ENCODE results near the gene CDT1. TPM values are rescaled to one million over a fixed set of nuclear protein-coding genes. Genes with fewer than 3 reads are reported as not detected.

The CDT1 gene
- total RNA-seq, 1 experiment from 2014 or later: 39.9 TPM

DNA sequence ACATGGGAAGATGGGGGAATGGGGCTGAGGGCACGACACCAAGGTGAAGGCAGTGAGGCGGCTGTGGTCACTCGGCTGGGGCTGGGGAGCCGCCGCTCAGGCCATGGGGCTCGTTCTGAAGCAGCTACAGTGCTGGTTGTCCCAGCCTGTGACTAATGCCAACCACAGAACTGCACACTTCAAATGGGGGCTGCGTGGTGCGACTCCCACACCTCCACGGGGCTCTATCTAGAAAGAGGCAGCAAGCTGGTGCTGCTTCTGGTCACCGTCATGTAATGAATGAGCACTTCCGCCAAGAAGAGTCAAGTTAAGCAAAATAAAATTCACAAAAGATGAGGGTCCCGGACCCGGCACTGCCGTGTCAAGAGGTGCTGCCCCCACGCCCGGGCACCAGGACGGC is 33.2 kb downstream of the CDT1 start:
- ChIA-PET CTCF (no interaction called here), POLR2A (no interaction called here)
- BruUV-seq (replicated peaks): no TSS peak
- no peak for DNase-seq (ENCODE audit: low read depth, low spot score)
- H3K36me3 ChIP-seq (ENCODE audit: control insufficient read depth, insufficient read depth, low read length): peaks cover 2% of the 10 kb centered on the region; the same call in 1 of the 2 replicates
- TF ChIP-seq, protein P1, sequence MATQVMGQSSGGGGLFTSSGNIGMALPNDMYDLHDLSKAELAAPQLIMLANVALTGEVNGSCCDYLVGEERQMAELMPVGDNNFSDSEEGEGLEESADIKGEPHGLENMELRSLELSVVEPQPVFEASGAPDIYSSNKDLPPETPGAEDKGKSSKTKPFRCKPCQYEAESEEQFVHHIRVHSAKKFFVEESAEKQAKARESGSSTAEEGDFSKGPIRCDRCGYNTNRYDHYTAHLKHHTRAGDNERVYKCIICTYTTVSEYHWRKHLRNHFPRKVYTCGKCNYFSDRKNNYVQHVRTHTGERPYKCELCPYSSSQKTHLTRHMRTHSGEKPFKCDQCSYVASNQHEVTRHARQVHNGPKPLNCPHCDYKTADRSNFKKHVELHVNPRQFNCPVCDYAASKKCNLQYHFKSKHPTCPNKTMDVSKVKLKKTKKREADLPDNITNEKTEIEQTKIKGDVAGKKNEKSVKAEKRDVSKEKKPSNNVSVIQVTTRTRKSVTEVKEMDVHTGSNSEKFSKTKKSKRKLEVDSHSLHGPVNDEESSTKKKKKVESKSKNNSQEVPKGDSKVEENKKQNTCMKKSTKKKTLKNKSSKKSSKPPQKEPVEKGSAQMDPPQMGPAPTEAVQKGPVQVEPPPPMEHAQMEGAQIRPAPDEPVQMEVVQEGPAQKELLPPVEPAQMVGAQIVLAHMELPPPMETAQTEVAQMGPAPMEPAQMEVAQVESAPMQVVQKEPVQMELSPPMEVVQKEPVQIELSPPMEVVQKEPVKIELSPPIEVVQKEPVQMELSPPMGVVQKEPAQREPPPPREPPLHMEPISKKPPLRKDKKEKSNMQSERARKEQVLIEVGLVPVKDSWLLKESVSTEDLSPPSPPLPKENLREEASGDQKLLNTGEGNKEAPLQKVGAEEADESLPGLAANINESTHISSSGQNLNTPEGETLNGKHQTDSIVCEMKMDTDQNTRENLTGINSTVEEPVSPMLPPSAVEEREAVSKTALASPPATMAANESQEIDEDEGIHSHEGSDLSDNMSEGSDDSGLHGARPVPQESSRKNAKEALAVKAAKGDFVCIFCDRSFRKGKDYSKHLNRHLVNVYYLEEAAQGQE (IDR thresholded peaks at IDR 0.05; ENCODE audit: insufficient read depth in 1 of 2, low read depth in 2 of 2, low read length in 1 of 2): no peak
- H3K27ac ChIP-seq (ENCODE audit: low read length): no peak overlapping the region
- H3K4me1 ChIP-seq (ENCODE audit: control insufficient read depth, insufficient read depth, low read length): no peaks in the 10 kb centered on the region
- no peaks in the 10 kb centered on the region for H3K9me3 ChIP-seq (ENCODE audit: control insufficient read depth, insufficient read depth, low read depth, low read length)
- intact Hi-C loops (cut with micrococcal nuclease; ENCODE audit: unreplicated experiment): no loop called here
- H3K27me3 ChIP-seq (ENCODE audit: control insufficient read depth, insufficient read depth, low read length): no peaks in the 10 kb centered on the region
- in situ Hi-C loops (cut with HindIII; ENCODE audit: low pct_unique_long_range_greater_than_20kb, low sequenced_read_pairs): no loop called here
- no peak for ATAC-seq
- H3K4me3 ChIP-seq (ENCODE audit: low read depth in 2 of 2, low read length in 2 of 2): no peak overlapping the region

DNA sequence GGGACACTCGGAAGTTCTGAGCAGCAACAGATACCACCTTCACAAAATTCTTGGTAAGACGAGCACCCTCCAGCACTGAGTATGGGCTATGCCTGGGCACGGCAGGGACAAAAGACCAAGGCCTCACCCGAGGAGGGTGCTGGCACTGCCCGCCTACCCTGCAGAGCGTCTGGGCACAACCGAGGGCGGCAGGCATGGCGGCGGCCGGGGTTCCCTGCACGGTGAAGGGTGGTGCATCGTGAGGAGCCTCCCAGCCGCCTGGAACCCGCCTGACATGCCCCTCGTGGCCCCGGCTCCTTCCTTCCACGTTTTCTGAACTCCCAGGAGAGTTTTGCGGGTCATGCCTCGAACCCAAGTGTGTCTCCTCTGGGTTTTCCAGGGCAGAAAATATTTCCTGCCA is 34.2 kb downstream of the CDT1 start:
- Histone ChIP-seq H3K4me1 (ENCODE audit: control insufficient read depth, insufficient read depth, low read length) (no peaks in the 10 kb centered on the region), H3K27me3 (ENCODE audit: control insufficient read depth, insufficient read depth, low read length) (no peaks in the 10 kb centered on the region), H3K4me3 (ENCODE audit: low read depth in 2 of 2, low read length in 2 of 2) (no peak overlapping the region), H3K27ac (ENCODE audit: low read length) (no peak overlapping the region), H3K9me3 (ENCODE audit: control insufficient read depth, insufficient read depth, low read depth, low read length) (no peaks in the 10 kb centered on the region), H3K36me3 (ENCODE audit: control insufficient read depth, insufficient read depth, low read length) (peaks cover 2% of the 10 kb centered on the region; the same call in 1 of the 2 replicates)
- TF ChIP-seq SIN3A (IDR thresholded peaks at IDR 0.05; ENCODE audit: borderline replicate concordance, insufficient read depth, low read depth, low read length) (no peak), TCF7L2 (IDR thresholded peaks at IDR 0.05; ENCODE audit: low read depth, low read length) (no peak), POLR2AphosphoS5 (IDR thresholded peaks at IDR 0.05; ENCODE audit: low read depth, low read length) (no peak)
- TF ChIP-seq, protein P1 (IDR thresholded peaks at IDR 0.05; ENCODE audit: insufficient read depth in 1 of 2, low read depth in 2 of 2, low read length in 1 of 2): no peak
- TF ChIP-seq, protein P2, sequence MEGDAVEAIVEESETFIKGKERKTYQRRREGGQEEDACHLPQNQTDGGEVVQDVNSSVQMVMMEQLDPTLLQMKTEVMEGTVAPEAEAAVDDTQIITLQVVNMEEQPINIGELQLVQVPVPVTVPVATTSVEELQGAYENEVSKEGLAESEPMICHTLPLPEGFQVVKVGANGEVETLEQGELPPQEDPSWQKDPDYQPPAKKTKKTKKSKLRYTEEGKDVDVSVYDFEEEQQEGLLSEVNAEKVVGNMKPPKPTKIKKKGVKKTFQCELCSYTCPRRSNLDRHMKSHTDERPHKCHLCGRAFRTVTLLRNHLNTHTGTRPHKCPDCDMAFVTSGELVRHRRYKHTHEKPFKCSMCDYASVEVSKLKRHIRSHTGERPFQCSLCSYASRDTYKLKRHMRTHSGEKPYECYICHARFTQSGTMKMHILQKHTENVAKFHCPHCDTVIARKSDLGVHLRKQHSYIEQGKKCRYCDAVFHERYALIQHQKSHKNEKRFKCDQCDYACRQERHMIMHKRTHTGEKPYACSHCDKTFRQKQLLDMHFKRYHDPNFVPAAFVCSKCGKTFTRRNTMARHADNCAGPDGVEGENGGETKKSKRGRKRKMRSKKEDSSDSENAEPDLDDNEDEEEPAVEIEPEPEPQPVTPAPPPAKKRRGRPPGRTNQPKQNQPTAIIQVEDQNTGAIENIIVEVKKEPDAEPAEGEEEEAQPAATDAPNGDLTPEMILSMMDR (IDR thresholded peaks at IDR 0.05): no peak
- intact Hi-C loops (cut with micrococcal nuclease; ENCODE audit: unreplicated experiment): no loop called here
- ChIA-PET CTCF (no interaction called here), POLR2A (no interaction called here)
- ATAC-seq: no peak
- in situ Hi-C loops (cut with HindIII; ENCODE audit: low pct_unique_long_range_greater_than_20kb, low sequenced_read_pairs): no loop called here
- BruUV-seq (replicated peaks): no TSS peak
- no peak for DNase-seq (ENCODE audit: low read depth, low spot score)
